Esophagus muscularis mucosa (tissue), 4 donors: ENCODE measurements around the gene THOC6.

ENCODE experiments used
- CTCF ChIP-seq, 3 experiments: fragments of 200-600 bp in 2 of 3; fragments of 450-650 bp in 1 of 3; sonication (generic) in 2 of 3; IDR thresholded peaks; one replicate each; pipeline ENCODE4 v1.5.1; 2017 to 2019; ENCODE audit warnings: antibody characterized with exemption in 3 of 3, mild to moderate bottlenecking in 2 of 3, moderate library complexity in 1 of 3
- EP300 ChIP-seq: sonication (generic); formaldehyde crosslinking; IDR thresholded peaks from one replicate; pipeline ENCODE4 v1.6.1; 2017; ENCODE audit warnings: antibody characterized with exemption
- POLR2A ChIP-seq: fragments of 450-650 bp; IDR thresholded peaks from one replicate; pipeline ENCODE4 v1.6.1; 2017; ENCODE audit warnings: antibody characterized with exemption, moderate library complexity, mild to moderate bottlenecking, low read depth

GRCh38 chr16:3007957-3008689 lies 15.7 kb upstream of the THOC6 start:
- TF ChIP-seq CTCF (IDR thresholded peaks at IDR 0.05) (no peak), POLR2A (no peak), EP300 (no peak)
